Endothelial cell of umbilical vein (primary cell): ENCODE measurements around the gene TRIM39.

Experiments used
- CTCF ChIP-seq, 2 donors: IDR thresholded peaks; 1 replicate in 1 of 2; 2 replicates in 1 of 2; pipeline ENCODE4 v1.5.1; 2011; ENCODE audit warnings: low read length in 2 of 2, mild to moderate bottlenecking in 2 of 2, moderate library complexity in 2 of 2, control low read depth in 1 of 2, inconsistent platforms in 1 of 2, low read depth in 1 of 2; ENCODE audit not compliant: insufficient read depth in 1 of 2; ENCODE audit errors: extremely low read depth in 1 of 2
- EZH2 ChIP-seq: IDR thresholded peaks from 2 replicates; pipeline ENCODE4 v1.6.1; 2012; ENCODE audit warnings: borderline replicate concordance, low read depth, mild to moderate bottlenecking, moderate library complexity, low read length, inconsistent platforms; ENCODE audit not compliant: severe bottlenecking
- POLR2A ChIP-seq: IDR thresholded peaks from 2 replicates; pipeline ENCODE4 v1.6.1; 2012; ENCODE audit warnings: low read depth, mild to moderate bottlenecking, control low read depth, low read length
- POLR2AphosphoS5 ChIP-seq: IDR thresholded peaks from 2 replicates; pipeline ENCODE4 v1.6.1; 2012; ENCODE audit warnings: low read depth, mild to moderate bottlenecking, control low read depth, low read length, moderate library complexity; ENCODE audit not compliant: insufficient read depth

GRCh38 chr6:30329331-30329730 is 2.6 kb downstream of the TRIM39 start:
- no peak for TF ChIP-seq EZH2
- no peak for TF ChIP-seq POLR2A
- no peak for TF ChIP-seq POLR2AphosphoS5
- no peak for TF ChIP-seq CTCF (IDR thresholded peaks at IDR 0.05; ENCODE audit: extremely low read depth in 1 of 2, insufficient read depth in 1 of 2, low read depth in 1 of 2, low read length in 2 of 2)
